Peyer's patch (tissue), 4 donors: ENCODE measurements around the gene SLC30A5. TPM values are rescaled to one million over a fixed set of nuclear protein-coding genes. Genes with fewer than 3 reads are reported as not detected.
"Not testable (repeated sequence)": the region's sequence is repeated elsewhere in the genome, so short reads cannot be mapped to it uniquely, and the experiment has no call there.

Experiments used
- DNase-seq, 3 donors: peaks; one replicate each; pipeline ENCODE4 v3.0.0-alpha.2; 2017 to 2019
- H3K27ac ChIP-seq, 4 donors: fragments of 200-600 bp; sonication (generic); one replicate each; pipeline ENCODE4 v1.5.1; 2016 to 2019
- H3K27me3 ChIP-seq, 2 donors: fragments of 200-600 bp; sonication (generic); one replicate each; pipeline ENCODE4 v1.5.1; 2019
- H3K36me3 ChIP-seq, 3 donors: fragments of 200-600 bp; sonication (generic); one replicate each; pipeline ENCODE4 v1.5.1; 2016 to 2019
- H3K4me1 ChIP-seq, 4 donors: fragments of 200-600 bp; sonication (generic); one replicate each; pipeline ENCODE4 v1.5.1; 2016 to 2019
- H3K4me3 ChIP-seq, 4 donors: fragments of 200-600 bp; sonication (generic); 1 replicate in 3 of 4; 2 replicates in 1 of 4; pipeline ENCODE4 v1.5.1; 2016 to 2019; ENCODE audit warnings: mild to moderate bottlenecking in 1 of 4
- H3K9me3 ChIP-seq, 4 donors: fragments of 200-600 bp; sonication (generic); one replicate each; pipeline ENCODE4 v1.5.1; 2016 to 2019; ENCODE audit warnings: mild to moderate bottlenecking in 1 of 4
- CTCF ChIP-seq, 6 experiments: fragments of 450-650 bp in 4 of 6; fragments of 200-600 bp in 2 of 6; sonication (generic) in 1 of 6; IDR thresholded peaks; one replicate each; pipeline ENCODE4 v1.5.1; 2017 to 2019; ENCODE audit warnings: antibody characterized with exemption in 6 of 6, mild to moderate bottlenecking in 3 of 6, moderate library complexity in 1 of 6
- POLR2A ChIP-seq, 2 donors: fragments of 450-650 bp; IDR thresholded peaks; one replicate each; pipeline ENCODE4 v1.5.1; 2017; ENCODE audit warnings: antibody characterized with exemption in 2 of 2, mild to moderate bottlenecking in 2 of 2, moderate library complexity in 2 of 2
- total RNA-seq, 4 donors: library from RNA; depleted of rRNA; stranded (reverse); fragments of >200 nt; gene quantifications; one replicate each; pipeline ENCODE4 v1.1.0, GENCODE V29; 2016

Gene SLC30A5
- total RNA-seq, 4 donors from 2014 or later, result 14.0 to 50.4 (median 33.8) TPM

GRCh38 chr5:69105996-69106906 is 12.4 kb downstream of the SLC30A5 start:
- no peak for DNase-seq
- TF ChIP-seq CTCF (IDR thresholded peaks at IDR 0.05) (no peak), POLR2A (IDR thresholded peaks at IDR 0.05) (no peak)
- Histone ChIP-seq H3K4me3 (no peak overlapping the region), H3K9me3 (no peaks in the 10 kb centered on the region), H3K27ac (no peak overlapping the region), H3K36me3 (peaks cover 0 to 82% (median 3%) of the 10 kb centered on the region in 3 donors), H3K4me1 (no peaks in the 10 kb centered on the region), H3K27me3 (no peaks in the 10 kb centered on the region)

GRCh38 chr5:69108367-69108766 is 14.6 kb downstream of the SLC30A5 start:
- not testable (repeated sequence) for DNase-seq, H3K27ac ChIP-seq, H3K4me3 ChIP-seq, H3K4me1 ChIP-seq, H3K9me3 ChIP-seq, H3K27me3 ChIP-seq
- peaks cover 0 to 88% (median 3%) of the 10 kb centered on the region in 3 donors for H3K36me3 ChIP-seq

- peaks cover 0 to 86% (median 0%) of the 10 kb centered on the region in 3 donors for H3K36me3 ChIP-seq
- TF ChIP-seq POLR2A (IDR thresholded peaks at IDR 0.05), result no peak
These were observed 20.0 kb downstream of the SLC30A5 start for GRCh38 chr5:69113851-69114250.

GRCh38 chr5:69115526-69115925 is 21.7 kb downstream of the SLC30A5 start:
- Histone ChIP-seq H3K4me1 (no peaks in the 10 kb centered on the region), H3K27me3 (no peaks in the 10 kb centered on the region), H3K36me3 (peaks cover 0 to 83% (median 0%) of the 10 kb centered on the region in 3 donors), H3K9me3 (no peaks in the 10 kb centered on the region), H3K4me3 (no peak overlapping the region), H3K27ac (no peak overlapping the region)
- TF ChIP-seq CTCF (IDR thresholded peaks at IDR 0.05) (no peak), POLR2A (IDR thresholded peaks at IDR 0.05) (no peak)
- no peak for DNase-seq

More at GRCh38 chr5:69113851-69114250, 20.0 kb downstream of the SLC30A5 start:
- H3K27ac ChIP-seq, result no peak overlapping the region
- no peak overlapping the region for H3K4me3 ChIP-seq
- H3K4me1 ChIP-seq, result no peaks in the 10 kb centered on the region
- H3K27me3 ChIP-seq, result no peaks in the 10 kb centered on the region
- no peaks in the 10 kb centered on the region for H3K9me3 ChIP-seq
- no peak for DNase-seq

GRCh38 chr5:69129413-69129812 is 35.6 kb downstream of the SLC30A5 start:
- Histone ChIP-seq H3K9me3 (no peaks in the 10 kb centered on the region), H3K4me1 (no peaks in the 10 kb centered on the region), H3K27me3 (no peaks in the 10 kb centered on the region), H3K27ac (no peak overlapping the region), H3K4me3 (no peak overlapping the region), H3K36me3 (peaks cover 0 to 45% (median 0%) of the 10 kb centered on the region in 3 donors)
- TF ChIP-seq CTCF (IDR thresholded peaks at IDR 0.05) (no peak), POLR2A (IDR thresholded peaks at IDR 0.05) (no peak)
- DNase-seq, result no peak

- peaks cover 0 to 37% (median 0%) of the 10 kb centered on the region in 3 donors for H3K36me3 ChIP-seq
- H3K4me3 ChIP-seq, result no peak overlapping the region
- H3K9me3 ChIP-seq, result no peaks in the 10 kb centered on the region
- H3K27ac ChIP-seq, result no peak overlapping the region
- DNase-seq, result no peak
- no peaks in the 10 kb centered on the region for H3K4me1 ChIP-seq
- no peaks in the 10 kb centered on the region for H3K27me3 ChIP-seq
- no peak for TF ChIP-seq CTCF (IDR thresholded peaks at IDR 0.05)
- TF ChIP-seq POLR2A (IDR thresholded peaks at IDR 0.05), result no peak
These were observed 36.4 kb downstream of the SLC30A5 start for GRCh38 chr5:69130241-69130640.
